ENCODE measurements around the gene DLG2. TPM values are rescaled to one million over a fixed set of nuclear protein-coding genes. Genes with fewer than 3 reads are reported as not detected.

The DLG2 gene
- total RNA-seq, 3 donors from 2014 or later (not counting 1 experiment from before 2014, with no cell fraction given): 1.7 to 2.9 (median 2.2) TPM

DNA sequence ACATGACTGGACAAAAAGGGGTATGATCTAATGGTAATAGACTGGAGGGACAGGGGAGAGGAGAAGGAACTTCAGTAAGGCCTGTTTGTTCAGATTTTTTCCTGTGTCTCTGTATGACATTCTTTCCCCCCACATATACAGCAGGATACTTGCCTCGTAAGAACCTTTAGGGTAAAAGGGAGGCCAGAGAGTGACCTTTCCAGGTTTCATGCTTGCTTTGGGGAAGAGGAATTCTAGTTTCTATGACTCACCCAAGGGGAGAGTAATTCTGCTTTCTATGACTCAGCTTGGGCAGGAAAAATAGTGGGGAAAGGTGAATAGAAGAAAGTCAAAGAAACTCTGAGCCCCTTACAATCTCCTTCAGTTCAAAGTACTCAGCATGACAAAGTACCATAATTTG lies 457.0 kb downstream of the DLG2 start:
- H3K4me1 Mint-ChIP-seq: no peaks in the 10 kb centered on the region
- H3K27me3 Mint-ChIP-seq (ENCODE audit: low read depth in 2 of 2): no peaks in the 10 kb centered on the region
- no peak for ATAC-seq
- no peaks in the 10 kb centered on the region for H3K4me1 ChIP-seq (ENCODE audit: control insufficient read depth, insufficient read depth, low read length)
- H3K36me3 ChIP-seq (ENCODE audit: control insufficient read depth, insufficient read depth, low read length): no peaks in the 10 kb centered on the region
- H3K9me3 Mint-ChIP-seq: peaks cover 23 to 32% of the 10 kb centered on the region in 2 donors
- H3K27ac ChIP-seq (ENCODE audit: low read length): no peak overlapping the region
- no peak overlapping the region for H3K27ac Mint-ChIP-seq
- no peak for DNase-seq
- WGBS (ENCODE audit: insufficient coverage): no CpG with 5 or more reads among the region's 1 CpG
- H3K4me3 Mint-ChIP-seq: no peak overlapping the region
- H3K27me3 ChIP-seq (ENCODE audit: control insufficient read depth, insufficient read depth, low read length): no peaks in the 10 kb centered on the region
- intact Hi-C loops (cut with micrococcal nuclease): no loop called here
- H3K4me3 ChIP-seq (ENCODE audit: low read length): no peak overlapping the region
- peaks cover 15% of the 10 kb centered on the region for H3K9me3 ChIP-seq (ENCODE audit: control insufficient read depth, insufficient read depth, low read length)
- H3K36me3 Mint-ChIP-seq: no peaks in the 10 kb centered on the region
- no peak for TF ChIP-seq CTCF (IDR thresholded peaks at IDR 0.05)

DNA sequence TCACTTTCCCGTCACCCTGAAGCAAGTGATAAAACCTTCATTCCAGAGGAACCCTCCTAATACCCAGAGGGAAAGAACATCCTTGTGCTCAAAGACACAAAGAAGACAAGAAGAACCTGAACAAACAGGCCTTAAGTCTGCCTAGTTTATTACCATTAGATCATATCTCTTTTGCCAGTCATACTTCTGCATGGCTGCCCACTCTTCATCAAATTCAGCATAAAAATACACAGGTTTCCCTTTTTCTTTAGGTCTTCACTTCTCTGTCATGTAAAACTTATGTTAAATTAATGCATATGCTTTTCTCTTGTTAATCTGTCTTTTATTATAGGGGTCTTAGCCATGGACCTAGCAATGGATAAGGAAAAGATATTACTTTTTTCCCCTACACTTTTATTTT lies 459.7 kb downstream of the DLG2 start:
- Histone ChIP-seq H3K27me3 (ENCODE audit: control insufficient read depth, insufficient read depth, low read length) (no peaks in the 10 kb centered on the region), H3K9me3 (ENCODE audit: control insufficient read depth, insufficient read depth, low read length) (peaks cover 15% of the 10 kb centered on the region), H3K36me3 (ENCODE audit: control insufficient read depth, insufficient read depth, low read length) (no peaks in the 10 kb centered on the region), H3K4me1 (ENCODE audit: control insufficient read depth, insufficient read depth, low read length) (no peaks in the 10 kb centered on the region), H3K27ac (ENCODE audit: low read length) (no peak overlapping the region), H3K4me3 (ENCODE audit: low read length) (no peak overlapping the region)
- Mint-ChIP-seq H3K36me3 (no peaks in the 10 kb centered on the region), H3K4me3 (no peak overlapping the region), H3K27ac (no peak overlapping the region), H3K9me3 (peaks cover 18 to 23% of the 10 kb centered on the region in 2 donors), H3K4me1 (no peaks in the 10 kb centered on the region), H3K27me3 (ENCODE audit: low read depth in 2 of 2) (no peaks in the 10 kb centered on the region)
- no peak for TF ChIP-seq CTCF (IDR thresholded peaks at IDR 0.05)
- DNase-seq: no peak
- ATAC-seq: no peak
- WGBS (ENCODE audit: insufficient coverage): 81% methylated on average over 1 of the region's 1 CpG
- intact Hi-C loops (cut with micrococcal nuclease): no loop called here

DNA sequence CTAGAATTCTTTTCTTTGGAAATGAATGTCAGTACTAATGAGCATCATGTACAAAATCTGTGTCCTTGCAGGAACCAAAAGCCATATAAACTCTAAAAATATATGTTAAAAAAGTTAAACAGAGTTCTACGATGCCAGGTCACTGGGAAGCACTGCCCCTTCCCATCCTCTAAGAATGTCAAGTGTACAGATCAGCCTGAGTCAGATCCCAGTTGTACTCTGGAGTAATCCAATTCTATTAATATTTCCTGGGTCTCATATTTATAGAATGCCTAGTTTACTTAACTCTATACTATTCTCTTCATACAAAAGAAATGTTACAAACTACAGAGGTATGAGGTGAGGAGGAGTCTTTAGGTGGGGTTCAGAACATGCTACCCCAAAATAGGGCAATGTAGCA lies 460.1 kb downstream of the DLG2 start:
- TF ChIP-seq CTCF (IDR thresholded peaks at IDR 0.05): no peak
- Histone ChIP-seq H3K4me1 (ENCODE audit: control insufficient read depth, insufficient read depth, low read length) (no peaks in the 10 kb centered on the region), H3K36me3 (ENCODE audit: control insufficient read depth, insufficient read depth, low read length) (no peaks in the 10 kb centered on the region), H3K9me3 (ENCODE audit: control insufficient read depth, insufficient read depth, low read length) (peaks cover 12% of the 10 kb centered on the region), H3K4me3 (ENCODE audit: low read length) (no peak overlapping the region), H3K27me3 (ENCODE audit: control insufficient read depth, insufficient read depth, low read length) (no peaks in the 10 kb centered on the region), H3K27ac (ENCODE audit: low read length) (no peak overlapping the region)
- intact Hi-C loops (cut with micrococcal nuclease): no loop called here
- 80% methylated on average over 1 of the region's 1 CpG for WGBS (ENCODE audit: insufficient coverage)
- ATAC-seq (no peak), DNase-seq (no peak)
- Mint-ChIP-seq H3K36me3 (no peaks in the 10 kb centered on the region), H3K4me1 (no peaks in the 10 kb centered on the region), H3K9me3 (peaks cover 18 to 21% of the 10 kb centered on the region in 2 donors), H3K27ac (no peak overlapping the region), H3K27me3 (ENCODE audit: low read depth in 2 of 2) (no peaks in the 10 kb centered on the region), H3K4me3 (no peak overlapping the region)

GRCh38 chr11:85165819-85166218 lies 461.3 kb downstream of the DLG2 start:
- H3K36me3 Mint-ChIP-seq: no peaks in the 10 kb centered on the region
- 70% methylated on average over 2 of the region's 2 CpGs for WGBS (ENCODE audit: insufficient coverage)
- no peak for TF ChIP-seq CTCF (IDR thresholded peaks at IDR 0.05)
- intact Hi-C loops (cut with micrococcal nuclease): no loop called here
- Histone ChIP-seq H3K27me3 (ENCODE audit: control insufficient read depth, insufficient read depth, low read length) (no peaks in the 10 kb centered on the region), H3K4me1 (ENCODE audit: control insufficient read depth, insufficient read depth, low read length) (no peaks in the 10 kb centered on the region), H3K27ac (ENCODE audit: low read length) (no peak overlapping the region), H3K36me3 (ENCODE audit: control insufficient read depth, insufficient read depth, low read length) (no peaks in the 10 kb centered on the region), H3K4me3 (ENCODE audit: low read length) (no peak overlapping the region), H3K9me3 (ENCODE audit: control insufficient read depth, insufficient read depth, low read length) (peaks cover 12% of the 10 kb centered on the region)
- H3K9me3 Mint-ChIP-seq: peaks cover 17 to 19% of the 10 kb centered on the region in 2 donors
- H3K4me1 Mint-ChIP-seq: no peaks in the 10 kb centered on the region
- no peaks in the 10 kb centered on the region for H3K27me3 Mint-ChIP-seq (ENCODE audit: low read depth in 2 of 2)
- H3K4me3 Mint-ChIP-seq: no peak overlapping the region
- H3K27ac Mint-ChIP-seq: no peak overlapping the region
- no peak for ATAC-seq
- no peak for DNase-seq
